ENCODE data around the gene PCBD1. TPM values are rescaled to one million over a fixed set of nuclear protein-coding genes. Genes with fewer than 3 reads are reported as not detected.
A peak's percentile ranks its signal among the peaks of the same experiment; 100 is the strongest.

The PCBD1 gene
- 39.1 and 39.7 TPM in 2 replicates for total RNA-seq (2021)
- long read RNA-seq, transcript PCBD1-201 (4 exons, 1,006 nt) = major isoform, 28 of 34 reads
- long read RNA-seq, partial matches to known transcripts = 3 of 34 reads
- long read RNA-seq, other reads (novel, unspliced or antisense) = 1 of 34 reads

- Histone ChIP-seq H3K4me2 (ENCODE audit: insufficient read depth, insufficient read length, low read length) (peak within 1 kb of the TSS; percentile 22), H3K18ac (ENCODE audit: insufficient read length, low read depth, low read length) (no peak within 1 kb of the TSS), H3K9me3 (ENCODE audit: control insufficient read depth, low read depth, low read length) (no peaks in the 10 kb centered on the region), H2AK5ac (ENCODE audit: insufficient read length, low read length) (no peak within 1 kb of the TSS), H3K4me1 (ENCODE audit: insufficient read depth, low read length) (peaks cover 15% of the 10 kb centered on the region; the same call in 1 of the 2 replicates), H4K5ac (ENCODE audit: insufficient read length, low read depth, low read length) (no peak within 1 kb of the TSS), H3K27me3 (ENCODE audit: insufficient read depth, low read length) (no peaks in the 10 kb centered on the region), H2BK12ac (ENCODE audit: insufficient read length, low read depth, low read length) (no peak within 1 kb of the TSS), H3K14ac (ENCODE audit: insufficient read depth, low read length) (no peak within 1 kb of the TSS), H3K23me2 (ENCODE audit: insufficient read length, low read depth, low read length, poor library complexity, severe bottlenecking) (peaks cover 4% of the 10 kb centered on the region), H3K4ac (ENCODE audit: low read depth, low read length) (no peak within 1 kb of the TSS), H4K20me1 (ENCODE audit: control insufficient read depth, insufficient read depth, insufficient read length) (no peaks in the 10 kb centered on the region), H2AFZ (ENCODE audit: low read length) (no peak within 1 kb of the TSS), H3K23ac (ENCODE audit: insufficient read length, low read depth, low read length) (no peak within 1 kb of the TSS), H2BK15ac (ENCODE audit: low read depth, low read length) (no peak within 1 kb of the TSS), H3K79me1 (ENCODE audit: insufficient read depth, low read depth, low read length, poor library complexity, severe bottlenecking) (no peaks in the 10 kb centered on the region), H3K9ac (ENCODE audit: extremely low read depth, insufficient read length, low read length) (peak within 1 kb of the TSS; percentile 52), H4K8ac (replicated peaks; ENCODE audit: insufficient read length, low read depth, low read length) (no peak within 1 kb of the TSS), H3T11ph (ENCODE audit: low read length) (no peak within 1 kb of the TSS), H3K79me2 (ENCODE audit: insufficient read depth, low read length) (no peaks in the 10 kb centered on the region), H2BK20ac (ENCODE audit: low read depth, low read length, poor library complexity, severe bottlenecking) (no peak within 1 kb of the TSS), H3K27ac (ENCODE audit: insufficient read length, low read depth, low read length) (no peak within 1 kb of the TSS), H2BK5ac (ENCODE audit: insufficient read length, low read length) (no peak within 1 kb of the TSS), H4K91ac (ENCODE audit: insufficient read length, low read depth, low read length) (no peak within 1 kb of the TSS), H2BK120ac (ENCODE audit: low read depth, low read length, poor library complexity, severe bottlenecking) (no peak within 1 kb of the TSS), H3K56ac (ENCODE audit: insufficient read length, low read depth, low read length) (no peak within 1 kb of the TSS)
- no CpG with 5 or more reads among the region's 85 CpGs for WGBS (ENCODE audit: extremely low coverage, insufficient read length, low lambda C conversion rate)
- peak; percentile 72 for DNase-seq
- no peak for TF ChIP-seq CTCF (conservative IDR thresholded peaks at IDR 0.05)
- Mint-ChIP-seq H3K4me3 (peak within 1 kb of the TSS; percentile 72 to 85), H3K27me3 (ENCODE audit: low read depth) (no peaks in the 10 kb centered on the region), H3K4me1 (peaks cover 44 to 48% of the 10 kb centered on the region in 2 experiments), H3K27ac (peak within 1 kb of the TSS in 1 of 3 experiments; percentile 53; a peak in 1 of 7 replicates), H3K36me3 (ENCODE audit: insufficient read depth in 1 of 3, low read depth in 3 of 3) (peaks cover 13 to 22% (median 22%) of the 10 kb centered on the region in 3 experiments; a peak in 6 of 7 replicates), H3K9me3 (no peaks in the 10 kb centered on the region)
Observed at GRCh38 chr10:70887804-70888800, at the start of gene PCBD1. Gene PCBD1 (minus strand): TSS chr10:70888565. CDS start chr10:70888533, 32 bp downstream.

All from H9 (cell line).